Fibroblast of pulmonary artery (primary cell): Measurements from ENCODE around the gene ENPP7.

ENCODE experiments used
- DNase-seq: peaks from one replicate; pipeline ENCODE4 v3.0.0-alpha.2; 2010; ENCODE audit warnings: low read depth
- H3K4me3 ChIP-seq: replicated peaks from 2 replicates; pipeline ENCODE4 v1.5.1; 2011; ENCODE audit warnings: low read depth, mild to moderate bottlenecking, control low read depth, low read length, moderate library complexity
- TF ChIP-seq, protein P1 (sequence below): IDR thresholded peaks from 2 replicates; pipeline ENCODE4 v1.5.1; 2011; ENCODE audit warnings: mild to moderate bottlenecking, control low read depth, low read length, inconsistent platforms; ENCODE audit errors: missing control alignments

The ENPP7 gene

DNA sequence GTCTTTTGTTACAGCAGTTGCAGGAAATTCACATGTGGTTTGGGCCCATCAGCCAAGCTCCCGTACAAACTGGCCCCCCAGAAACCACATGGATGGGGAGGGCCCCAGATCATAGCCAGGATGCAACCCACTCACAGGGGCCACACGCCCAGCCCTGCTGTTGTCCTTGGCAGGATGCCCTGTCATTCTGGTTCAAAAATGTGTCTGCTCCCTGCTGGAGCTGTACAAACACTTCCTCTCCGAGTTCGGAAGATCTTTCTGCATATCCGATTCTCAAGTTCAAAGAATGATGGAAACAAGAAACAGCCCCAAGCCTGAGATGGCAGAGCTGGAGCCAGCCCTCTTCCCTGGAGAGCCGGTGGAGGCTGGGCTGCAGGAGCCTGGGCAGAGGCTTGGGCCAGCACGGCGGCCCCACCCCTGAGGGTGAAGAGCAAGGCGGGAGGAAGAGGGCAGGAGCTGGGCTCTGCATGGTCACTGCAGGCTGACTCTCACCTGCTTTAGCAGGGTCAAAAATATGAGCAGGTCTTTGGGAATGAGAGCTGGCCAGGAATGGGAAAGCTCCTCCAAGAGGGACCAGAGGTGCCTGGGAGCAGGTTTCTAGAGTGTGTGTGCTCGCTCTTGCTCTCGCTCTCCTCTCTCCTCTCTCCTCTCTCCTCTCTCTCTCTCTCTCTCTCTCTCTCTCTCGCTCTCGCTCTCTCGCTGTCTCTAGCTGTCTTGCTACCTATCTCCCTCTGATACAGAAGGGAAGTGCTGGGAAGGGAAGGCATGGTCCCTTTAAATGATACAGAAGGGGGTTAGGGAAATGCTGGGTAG lies 34.7 kb upstream of the ENPP7 start:
- TF ChIP-seq, protein P1, sequence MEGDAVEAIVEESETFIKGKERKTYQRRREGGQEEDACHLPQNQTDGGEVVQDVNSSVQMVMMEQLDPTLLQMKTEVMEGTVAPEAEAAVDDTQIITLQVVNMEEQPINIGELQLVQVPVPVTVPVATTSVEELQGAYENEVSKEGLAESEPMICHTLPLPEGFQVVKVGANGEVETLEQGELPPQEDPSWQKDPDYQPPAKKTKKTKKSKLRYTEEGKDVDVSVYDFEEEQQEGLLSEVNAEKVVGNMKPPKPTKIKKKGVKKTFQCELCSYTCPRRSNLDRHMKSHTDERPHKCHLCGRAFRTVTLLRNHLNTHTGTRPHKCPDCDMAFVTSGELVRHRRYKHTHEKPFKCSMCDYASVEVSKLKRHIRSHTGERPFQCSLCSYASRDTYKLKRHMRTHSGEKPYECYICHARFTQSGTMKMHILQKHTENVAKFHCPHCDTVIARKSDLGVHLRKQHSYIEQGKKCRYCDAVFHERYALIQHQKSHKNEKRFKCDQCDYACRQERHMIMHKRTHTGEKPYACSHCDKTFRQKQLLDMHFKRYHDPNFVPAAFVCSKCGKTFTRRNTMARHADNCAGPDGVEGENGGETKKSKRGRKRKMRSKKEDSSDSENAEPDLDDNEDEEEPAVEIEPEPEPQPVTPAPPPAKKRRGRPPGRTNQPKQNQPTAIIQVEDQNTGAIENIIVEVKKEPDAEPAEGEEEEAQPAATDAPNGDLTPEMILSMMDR = no peak
- H3K4me3 ChIP-seq = no peak overlapping the region
- peak; percentile 58 for DNase-seq

DNA sequence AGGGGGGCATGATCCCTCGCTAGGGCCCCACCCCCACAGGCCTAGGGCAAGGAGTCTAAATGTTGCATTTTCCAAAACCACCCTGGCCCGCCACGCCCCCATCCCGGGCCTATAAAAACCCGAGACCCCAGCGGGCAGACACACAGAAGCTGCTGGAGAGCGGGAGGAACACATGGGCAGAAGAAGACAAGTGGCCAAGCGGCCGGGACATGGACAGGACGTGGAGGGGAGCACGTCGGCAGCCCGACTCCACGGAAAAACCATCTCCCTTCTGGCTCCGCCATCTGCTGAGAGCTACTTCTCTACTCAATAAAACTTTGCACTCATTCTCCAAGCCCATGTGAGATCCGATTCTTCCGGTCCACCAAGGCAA lies 34.1 kb upstream of the ENPP7 start:
- no peak overlapping the region for H3K4me3 ChIP-seq
- TF ChIP-seq, protein P1 = no peak
- DNase-seq = no peak

DNA sequence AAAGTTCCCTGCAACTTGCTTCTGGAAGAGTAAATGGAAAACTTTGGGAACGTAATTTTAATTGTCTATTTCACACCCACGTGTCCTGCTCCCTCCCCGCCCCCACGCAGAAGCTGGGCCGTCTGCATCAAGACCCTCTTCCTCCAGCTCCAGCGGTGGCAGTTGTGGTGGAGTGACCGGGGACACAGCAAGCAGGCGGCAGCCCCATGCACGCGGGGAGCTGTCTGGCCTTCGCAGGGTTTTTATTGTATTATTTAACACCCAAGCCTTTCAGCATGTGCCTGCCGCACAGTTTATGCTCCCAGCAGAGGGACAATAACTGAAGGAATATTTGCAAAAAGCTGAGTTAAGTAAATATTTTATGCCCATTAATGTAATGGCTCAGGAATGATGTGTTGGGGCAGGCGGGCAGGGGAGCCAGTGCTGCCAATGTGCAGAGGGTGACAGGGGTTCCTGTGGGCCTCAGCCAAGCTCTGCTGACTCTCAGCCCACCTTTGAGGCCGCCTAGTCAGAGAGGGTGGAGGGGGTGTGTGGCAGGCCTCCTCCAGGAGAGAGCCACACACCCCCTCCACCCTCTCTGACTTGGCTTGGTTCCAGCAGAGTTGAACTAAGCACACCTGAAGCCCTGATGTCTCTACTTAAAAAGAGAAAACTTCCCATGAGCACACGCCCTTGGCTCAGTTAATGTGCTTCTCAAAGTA lies 32.4 kb upstream of the ENPP7 start:
- no peak for DNase-seq
- TF ChIP-seq, protein P1 = no peak
- H3K4me3 ChIP-seq = no peak overlapping the region

DNA sequence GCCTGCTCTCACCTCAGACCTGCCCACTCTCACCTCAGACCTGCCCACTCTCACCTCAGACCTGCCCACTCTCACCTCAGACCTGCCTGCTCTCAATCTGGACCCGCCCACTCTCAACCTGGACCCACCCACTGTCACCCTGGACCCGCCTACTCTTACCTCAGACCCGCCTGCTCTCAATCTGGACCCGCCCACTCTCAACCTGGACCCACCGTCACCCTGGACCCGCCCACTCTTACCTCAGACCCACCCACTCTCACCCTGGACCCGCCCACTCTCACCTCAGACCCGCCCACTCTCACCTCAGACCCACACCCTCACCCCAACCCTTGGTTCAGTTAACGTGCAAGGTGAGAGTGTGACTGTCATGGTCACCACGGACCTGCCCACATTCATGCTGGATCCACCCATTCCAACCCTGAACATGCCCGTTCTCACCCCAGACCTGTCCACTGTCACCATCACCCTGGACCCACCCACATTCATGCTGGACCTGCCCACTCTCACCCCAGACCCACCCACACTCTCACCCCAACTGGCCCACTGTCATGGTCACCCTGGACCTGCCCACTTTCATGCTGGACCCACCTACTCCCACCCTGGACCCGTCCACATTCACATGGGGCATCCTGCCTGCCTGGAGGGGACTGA lies 31.2 kb upstream of the ENPP7 start:
- DNase-seq = no peak
- TF ChIP-seq, protein P1 = no peak
- H3K4me3 ChIP-seq = no peak overlapping the region

DNA sequence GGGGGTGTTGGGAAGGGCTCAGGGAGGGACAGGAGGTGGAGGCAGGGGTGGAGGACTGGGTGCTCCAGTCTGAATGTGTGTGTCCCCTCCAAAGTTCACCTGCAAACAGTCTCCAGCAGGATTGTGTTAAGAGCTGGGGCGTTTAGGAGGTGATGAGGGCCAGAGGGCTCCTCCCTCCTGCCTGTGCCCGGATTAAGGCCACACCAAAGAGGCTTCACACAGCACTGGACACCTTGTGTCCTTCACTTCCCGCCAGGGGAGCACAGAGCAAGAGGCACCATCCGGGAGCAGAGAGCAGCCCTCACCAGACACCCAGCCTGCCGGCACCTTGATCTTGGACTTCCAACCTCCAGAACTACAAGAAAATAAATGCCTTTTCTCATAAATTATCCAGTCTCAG lies 30.2 kb upstream of the ENPP7 start:
- TF ChIP-seq, protein P1 = no peak
- DNase-seq = no peak

DNA sequence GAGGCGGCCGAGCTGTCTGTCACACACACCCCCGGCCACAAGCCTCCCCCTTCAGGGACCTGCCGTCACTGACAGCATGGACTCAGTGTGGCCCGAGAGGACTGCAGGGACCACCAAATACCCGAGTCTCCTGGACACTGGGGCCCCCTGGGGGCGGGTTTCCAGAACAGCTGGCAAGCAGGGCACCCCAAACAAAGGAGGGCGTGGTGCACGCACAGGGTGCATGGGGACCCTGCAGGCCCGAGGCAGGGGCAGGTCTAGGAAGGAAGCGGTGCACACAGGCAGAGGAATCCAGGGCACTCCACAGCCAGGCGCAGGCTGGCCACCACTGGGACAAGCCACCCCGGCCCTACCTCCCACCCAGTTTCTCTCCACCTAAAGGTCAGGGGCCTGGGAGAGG lies 28.7 kb upstream of the ENPP7 start:
- H3K4me3 ChIP-seq = no peak overlapping the region
- TF ChIP-seq, protein P1 = no peak

More for the DNA sequence above, 30.2 kb upstream of the ENPP7 start:
- no peak overlapping the region for H3K4me3 ChIP-seq

More for the DNA sequence above, 28.7 kb upstream of the ENPP7 start:
- no peak for DNase-seq
